GM12891 (cell line): Measurements from ENCODE around the gene CCNT2.

ENCODE experiments used
- POLR2A ChIP-seq: IDR thresholded peaks from 2 replicates; pipeline ENCODE4 v1.6.1; 2011; ENCODE audit warnings: low read depth, low read length, control low read depth
- POLR2AphosphoS5 ChIP-seq: IDR thresholded peaks from 2 replicates; pipeline ENCODE4 v1.6.1; 2011; ENCODE audit warnings: low read depth, low read length, control low read depth
- POU2F2 ChIP-seq: IDR thresholded peaks from 2 replicates; pipeline ENCODE4 v1.6.1; 2011; ENCODE audit warnings: low read depth, mild to moderate bottlenecking, control low read depth, low read length, moderate library complexity
- SPI1 ChIP-seq: IDR thresholded peaks from 2 replicates; pipeline ENCODE4 v1.6.1; 2011; ENCODE audit warnings: low read depth, low read length, control low read depth
- TAF1 ChIP-seq: IDR thresholded peaks from 2 replicates; pipeline ENCODE4 v1.6.1; 2011; ENCODE audit warnings: low read depth, low read length, control low read depth

- TF ChIP-seq POLR2A (peak; percentile 66; the same call in 1 of the 2 replicates), TAF1 (no peak), POLR2AphosphoS5 (peak; percentile 55; the same call in 1 of the 2 replicates), POU2F2 (no peak), SPI1 (no peak)
Observed at GRCh38 chr2:134919341-134920210, 954 bp downstream of the CCNT2 start.
